Gastrocnemius medialis (tissue), 4 donors: Measurements from ENCODE around the gene MKLN1.

ENCODE experiments used
- CTCF ChIP-seq, 5 experiments: fragments of 450-650 bp in 3 of 5; fragments of 200-600 bp in 2 of 5; sonication (generic) in 2 of 5; IDR thresholded peaks in 4 of 5; conservative IDR thresholded peaks in 1 of 5; 1 replicate in 4 of 5; 2 replicates in 1 of 5; pipeline ENCODE4 v1.5.1; 2016 to 2019; ENCODE audit warnings: antibody characterized with exemption in 5 of 5, mild to moderate bottlenecking in 3 of 5, moderate library complexity in 3 of 5
- POLR2A ChIP-seq, 2 donors: fragments of 450-650 bp; IDR thresholded peaks; one replicate each; pipeline ENCODE4 v1.6.1; 2017; ENCODE audit warnings: antibody characterized with exemption in 2 of 2, mild to moderate bottlenecking in 2 of 2, moderate library complexity in 2 of 2

- TF ChIP-seq CTCF (IDR thresholded peaks at IDR 0.05 in 4 of 5, conservative IDR thresholded peaks at IDR 0.05 in 1 of 5) (no peak), POLR2A (IDR thresholded peaks at IDR 0.05) (no peak)
Measured at GRCh38 chr7:131466735-131467365, 139.2 kb downstream of the MKLN1 start.
